K562 (cell line): Measurements from ENCODE around the gene USP2. TPM values are rescaled to one million over a fixed set of nuclear protein-coding genes. Genes with fewer than 3 reads are reported as not detected.

Source experiments
- ATAC-seq: fragments of 200-7000 bp; cut with Tn5 transposase; 3 replicates; pipeline ENCODE4 v1.9.1; 2020; ENCODE audit warnings: moderate library complexity
- BruUV-seq: library from RNA; stranded (reverse); fragments of 400-500 nt; replicated peaks from 2 replicates; lab custom pipeline; 2021; lab: Mats Ljungman, UMichigan
- CTCF ChIA-PET: fragments of 300-600 bp; formaldehyde crosslinking; extraction: SDS; loops from one replicate; lab custom pipeline; 2021; ENCODE audit warnings: low intra/inter-chr PET ratio; lab: Yijun Ruan, JAX
- POLR2A ChIA-PET: fragments of 300-600, 350-650 bp; sonication (Branson Sonifier 250); formaldehyde crosslinking; extraction: SDS; loops from one replicate; lab custom pipeline; 2021; ENCODE audit warnings: antibody characterized with exemption, inconsistent platforms; lab: Yijun Ruan, JAX
- DNase-seq, 4 experiments: peaks; one replicate each; pipeline versions ENCODE4 v3.0.0 to v3.0.0-alpha.2; 2011 to 2018; ENCODE audit warnings: low spot score in 3 of 4, mixed read lengths in 3 of 4; ENCODE audit errors: extremely low read depth in 1 of 4
- FAIRE-seq: peaks from 2 replicates; lab custom pipeline; 2011; peaks lifted over from hg19 to GRCh38; lab: Jason Lieb, UNC
- H2AFZ ChIP-seq: 2 replicates; pipeline ENCODE4 v1.6.0; 2011; ENCODE audit warnings: low read depth, low read length, control low read depth, inconsistent platforms
- H3K27ac ChIP-seq: fragments of 200-600 bp; 3 replicates; pipeline ENCODE4 v1.8.0; 2011; ENCODE audit warnings: low read depth, mild to moderate bottlenecking, control low read depth, inconsistent platforms, low read length, moderate library complexity, mixed read lengths; ENCODE audit errors: extremely low read depth
- H3K27me3 ChIP-seq, 2 experiments: fragments of 300-600 bp in 1 of 2; 2 replicates in 1 of 2; 3 replicates in 1 of 2; pipeline versions ENCODE4 v1.6.0 to v1.8.0; 2011; ENCODE audit warnings: inconsistent platforms in 2 of 2, low read length in 2 of 2, mild to moderate bottlenecking in 1 of 2, mixed read lengths in 1 of 2, moderate library complexity in 1 of 2; ENCODE audit not compliant: control insufficient read depth in 2 of 2, insufficient read depth in 2 of 2
- H3K36me3 ChIP-seq: fragments of 300-600 bp; 3 replicates; pipeline ENCODE4 v1.8.0; 2011; ENCODE audit warnings: mild to moderate bottlenecking, low read length, inconsistent platforms; ENCODE audit not compliant: control insufficient read depth, insufficient read depth
- H3K4me1 ChIP-seq, 2 experiments: fragments of 200-600 bp in 1 of 2; replicated peaks in 1 of 2; 2 replicates in 1 of 2; 3 replicates in 1 of 2; pipeline versions ENCODE4 v1.5.1 to v1.8.0; 2011; ENCODE audit warnings: inconsistent platforms in 2 of 2, low read length in 2 of 2, mild to moderate bottlenecking in 1 of 2, mixed read lengths in 1 of 2, moderate library complexity in 1 of 2; ENCODE audit not compliant: control insufficient read depth in 2 of 2, insufficient read depth in 2 of 2
- H3K4me2 ChIP-seq: 2 replicates; pipeline ENCODE4 v1.6.1; 2011; ENCODE audit warnings: low read length, control low read depth, inconsistent platforms, mixed read lengths; ENCODE audit not compliant: insufficient read depth
- H3K4me3 ChIP-seq: fragments of 200-600 bp; sonication (generic), shearing (Covaris generic); 2 replicates; pipeline ENCODE4 v1.5.1; 2016; ENCODE audit warnings: control low read depth, inconsistent platforms
- H3K79me2 ChIP-seq: fragments of 200-600 bp; 3 replicates; pipeline ENCODE4 v1.8.0; 2011; ENCODE audit warnings: low read length, inconsistent platforms; ENCODE audit not compliant: control insufficient read depth, insufficient read depth
- H3K9ac ChIP-seq, 2 experiments: 2 replicates each; pipeline versions ENCODE4 v1.6.0 to v1.6.1; 2011; ENCODE audit warnings: low read depth in 2 of 2, low read length in 2 of 2, control low read depth in 1 of 2, inconsistent platforms in 1 of 2, mild to moderate bottlenecking in 1 of 2, mixed read lengths in 1 of 2; ENCODE audit not compliant: insufficient read depth in 1 of 2
- H3K9me1 ChIP-seq: one replicate; pipeline ENCODE4 v1.6.0; 2011; ENCODE audit warnings: inconsistent platforms, mild to moderate bottlenecking, low read length, moderate library complexity; ENCODE audit not compliant: control insufficient read depth, insufficient read depth
- H3K9me3 ChIP-seq: replicated peaks from 2 replicates; pipeline ENCODE4 v1.5.1; 2011; ENCODE audit warnings: low read depth, low read length, inconsistent platforms; ENCODE audit not compliant: control insufficient read depth, insufficient read depth
- H4K20me1 ChIP-seq: replicated peaks from 2 replicates; pipeline ENCODE4 v1.6.1; 2011; ENCODE audit warnings: low read length, inconsistent platforms, mixed read lengths; ENCODE audit not compliant: control insufficient read depth, insufficient read depth
- CCAR2 ChIP-seq: fragments of 200-400 bp; formaldehyde crosslinking; IDR thresholded peaks from 2 replicates; pipeline ENCODE4 v1.6.1; 2017; ENCODE audit warnings: mild to moderate bottlenecking, low read depth, low read length
- HOMEZ ChIP-seq: fragments of 250-450 bp; sonication (Bioruptor Pico); IDR thresholded peaks from 2 replicates; pipeline ENCODE4 v1.4.0; 2020; ENCODE audit warnings: mild to moderate bottlenecking, moderate library complexity
- MLX ChIP-seq, 2 experiments: fragments of 450-650 bp in 1 of 2; sonication (generic) in 1 of 2; formaldehyde crosslinking; conservative IDR thresholded peaks; 2 replicates each; pipeline versions ENCODE4 v1.4.0 to v1.8.1; 2020 to 2022; ENCODE audit warnings: mild to moderate bottlenecking in 1 of 2, missing genetic modification reagents in 1 of 2
- NCOR1 ChIP-seq: fragments of 450-650 bp; IDR thresholded peaks from 2 replicates; pipeline ENCODE4 v1.6.1; 2016; ENCODE audit warnings: mild to moderate bottlenecking, moderate library complexity
- ZNF318 ChIP-seq, 2 experiments: fragments of 450-650 bp; IDR thresholded peaks; 2 replicates each; pipeline ENCODE4 v1.6.1; 2016; ENCODE audit warnings: mild to moderate bottlenecking in 2 of 2, borderline replicate concordance in 1 of 2, low read depth in 1 of 2, moderate library complexity in 1 of 2
- ZNF445 ChIP-seq: fragments of 250-450 bp; sonication (Bioruptor Pico); IDR thresholded peaks from 2 replicates; pipeline ENCODE4 v1.4.0; 2020; ENCODE audit warnings: low read depth, mild to moderate bottlenecking, moderate library complexity
- WGBS: fragments of 100-300 bp; shearing (Covaris generic); methylation state at CpG from one replicate; pipeline ENCODE4 v1.1.6; 2016; ENCODE audit warnings: low coverage, mixed read lengths; ENCODE audit not compliant: insufficient coverage; ENCODE audit errors: missing lambda C conversion rate; 5-methylcytosine and 5-hydroxymethylcytosine counted together
- in situ Hi-C: fragments of 300-500 bp; cut with MboI; formaldehyde crosslinking; loops from 4 replicates; pipeline ENCODE4 v1.15.0; 2018; ENCODE audit warnings: inconsistent platforms, mixed read lengths
- intact Hi-C: fragments of 100-400 bp; cut with micrococcal nuclease; formaldehyde crosslinking; loops from 2 replicates; pipeline ENCODE4 v1.14.2; 2022
- polyA plus RNA-seq, 8 experiments: library from polyadenylated mRNA; depleted of rRNA in 4 of 8; stranded (reverse) in 5 of 8; unstranded in 3 of 8; fragments of >200 nt; fragmentation: Nextera tagmentation in 2 of 8; fragmentation: Illumina TruSeq in 1 of 8; extraction: Ambion mirVana in 2 of 8; extraction: Trizol in 1 of 8; gene quantifications; 2 replicates each; pipeline versions ENCODE4 v1.2.1 to v1.2.3, GENCODE V29; 2011 to 2014; ENCODE audit warnings: inconsistent platforms in 1 of 8, missing spikeins in 1 of 8
- total RNA-seq, 7 experiments: library from RNA; depleted of rRNA in 6 of 7; stranded (reverse); fragments of >200 nt in 6 of 7; fragmentation: Illumina TruSeq in 2 of 7; extraction: Trizol in 2 of 7; gene quantifications; 2 replicates each; pipeline versions ENCODE4 v1.2.1 to v1.2.3, GENCODE V29; 2011 to 2021; ENCODE audit warnings: low replicate concordance in 1 of 7
- TF ChIP-seq, protein P1 (sequence below): sonication (generic); formaldehyde crosslinking; IDR thresholded peaks from 2 replicates; pipeline ENCODE4 v1.8.1; 2023; ENCODE audit warnings: mild to moderate bottlenecking, missing genetic modification reagents

USP2 gene
- total and polyA plus RNA-seq, 9 of the 15 experiments (the other 6 are each of a cell fraction or from before 2014, with no cell fraction given): 2.8 to 16.9 (median 3.9) TPM

DNA sequence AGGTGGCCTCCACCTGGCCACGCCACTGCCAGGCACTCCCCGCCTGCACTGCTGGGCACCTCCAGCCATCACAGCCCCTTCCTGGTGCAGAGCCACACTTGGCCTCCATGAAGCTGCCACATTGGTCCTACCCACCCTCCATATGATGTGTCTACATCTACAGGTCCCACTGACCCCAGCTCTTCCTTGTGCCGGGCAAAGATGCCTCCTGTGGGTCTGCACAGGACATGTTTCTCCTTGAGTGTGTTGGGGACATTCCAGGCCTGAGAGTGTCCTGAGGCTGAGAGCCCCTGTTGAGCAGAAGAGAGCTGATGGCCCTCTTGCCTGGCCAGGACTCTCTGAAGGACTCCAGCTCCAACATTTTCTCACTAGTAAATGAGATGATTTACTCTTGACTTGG is 34.0 kb upstream of the USP2 start:
- no peak for ATAC-seq
- H3K4me1 ChIP-seq: no peaks in the 10 kb centered on the region
- POLR2A ChIA-PET: interaction anchor here (0.6 kb wide), 3 partner anchors 41 to 309 kb away, joined by 3 to 4 read pairs (median 4); partner anchors contain the start of gene C2CD2L
- no peak for FAIRE-seq
- WGBS: 60% methylated on average over 3 of the region's 3 CpGs
- no peak for DNase-seq
- H3K9me3 ChIP-seq: no peaks in the 10 kb centered on the region
- no peak overlapping the region for H3K4me2 ChIP-seq
- BruUV-seq: no TSS peak
- H3K9me1 ChIP-seq: no peaks in the 10 kb centered on the region
- intact Hi-C loops: no loop called here
- no peaks in the 10 kb centered on the region for H3K79me2 ChIP-seq
- H3K27ac ChIP-seq: no peak overlapping the region
- no peaks in the 10 kb centered on the region for H3K36me3 ChIP-seq
- no peak overlapping the region for H3K9ac ChIP-seq
- no peak overlapping the region for H3K4me3 ChIP-seq
- CTCF ChIA-PET: no interaction called here
- H3K27me3 ChIP-seq: 0 out of 5 replicates have a peak, but pooled peaks cover 0 to 3% of the 10 kb centered on the region in 2 experiments
- H4K20me1 ChIP-seq: 0 out of 2 replicates have a peak, but pooled peaks cover 2% of the 10 kb centered on the region
- no peak overlapping the region for H2AFZ ChIP-seq
- in situ Hi-C loops: no loop called here
- TF ChIP-seq ZNF445 (CRISPR knock-in tag) (no peak), CCAR2 (no peak), HOMEZ (CRISPR knock-in tag) (no peak), NCOR1 (no peak), ZNF318 (IDR thresholded peaks at IDR 0.05; ENCODE audit: borderline replicate concordance in 1 of 2, low read depth in 1 of 2) (no peak), MLX (CRISPR knock-in tag; conservative IDR thresholded peaks at IDR 0.05) (no peak)
- TF ChIP-seq, protein P1, sequence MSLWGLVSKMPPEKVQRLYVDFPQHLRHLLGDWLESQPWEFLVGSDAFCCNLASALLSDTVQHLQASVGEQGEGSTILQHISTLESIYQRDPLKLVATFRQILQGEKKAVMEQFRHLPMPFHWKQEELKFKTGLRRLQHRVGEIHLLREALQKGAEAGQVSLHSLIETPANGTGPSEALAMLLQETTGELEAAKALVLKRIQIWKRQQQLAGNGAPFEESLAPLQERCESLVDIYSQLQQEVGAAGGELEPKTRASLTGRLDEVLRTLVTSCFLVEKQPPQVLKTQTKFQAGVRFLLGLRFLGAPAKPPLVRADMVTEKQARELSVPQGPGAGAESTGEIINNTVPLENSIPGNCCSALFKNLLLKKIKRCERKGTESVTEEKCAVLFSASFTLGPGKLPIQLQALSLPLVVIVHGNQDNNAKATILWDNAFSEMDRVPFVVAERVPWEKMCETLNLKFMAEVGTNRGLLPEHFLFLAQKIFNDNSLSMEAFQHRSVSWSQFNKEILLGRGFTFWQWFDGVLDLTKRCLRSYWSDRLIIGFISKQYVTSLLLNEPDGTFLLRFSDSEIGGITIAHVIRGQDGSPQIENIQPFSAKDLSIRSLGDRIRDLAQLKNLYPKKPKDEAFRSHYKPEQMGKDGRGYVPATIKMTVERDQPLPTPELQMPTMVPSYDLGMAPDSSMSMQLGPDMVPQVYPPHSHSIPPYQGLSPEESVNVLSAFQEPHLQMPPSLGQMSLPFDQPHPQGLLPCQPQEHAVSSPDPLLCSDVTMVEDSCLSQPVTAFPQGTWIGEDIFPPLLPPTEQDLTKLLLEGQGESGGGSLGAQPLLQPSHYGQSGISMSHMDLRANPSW (CRISPR knock-in tag): no peak
